HCT116 (cell line): ENCODE results near the gene MGRN1. TPM values are rescaled to one million over a fixed set of nuclear protein-coding genes. Genes with fewer than 3 reads are reported as not detected.
"Not testable (repeated sequence)": the region's sequence is repeated elsewhere in the genome, so short reads cannot be mapped to it uniquely, and the experiment has no call there.

Experiments used
- ATAC-seq: fragments of 200-7000 bp; cut with Tn5 transposase; 2 replicates; pipeline ENCODE4 v1.9.1; 2020; ENCODE audit warnings: mild to moderate bottlenecking, moderate library complexity
- BruUV-seq: library from RNA; stranded (reverse); fragments of 400-500 nt; replicated peaks from 2 replicates; lab custom pipeline; 2021; lab: Mats Ljungman, UMichigan
- CTCF ChIA-PET: fragments of 300-600 bp; sonication (Branson Sonifier 250); formaldehyde crosslinking; loops from one replicate; lab custom pipeline; 2021; ENCODE audit warnings: antibody characterized with exemption; lab: Charles Lee
- POLR2A ChIA-PET: fragments of 300-600, 350-600 bp; sonication (Branson Sonifier 250); formaldehyde crosslinking; loops from one replicate; lab custom pipeline; 2021; ENCODE audit warnings: antibody characterized with exemption; lab: Charles Lee
- RAD21 ChIA-PET, 2 experiments: fragments of 300-600 bp; sonication (Branson Sonifier 250); formaldehyde crosslinking; loops; one replicate each; lab custom pipeline; 2023; ENCODE audit warnings: low total read pairs in 2 of 2; ENCODE audit not compliant: uncharacterized antibody in 2 of 2, unreplicated experiment in 2 of 2, low non-redundant PET in 1 of 2; lab: Charles Lee
- DNase-seq: peaks from one replicate; pipeline ENCODE4 v3.0.0-alpha.2; 2010; ENCODE audit warnings: low read depth, low spot score
- H2AFZ ChIP-seq: fragments of 200-600 bp; shearing (Covaris generic), sonication (generic); 2 replicates; pipeline ENCODE4 v1.6.1; 2017; ENCODE audit warnings: low read depth, mixed run types, mixed read lengths, antibody characterized with exemption, low read length; ENCODE audit not compliant: poor library complexity, severe bottlenecking
- H3K27ac ChIP-seq: 2 replicates; pipeline ENCODE4 v1.5.1; 2012; ENCODE audit warnings: low read depth, low read length
- H3K27me3 ChIP-seq: fragments of 200-600 bp; sonication (generic); 2 replicates; pipeline ENCODE4 v1.6.1; 2016; ENCODE audit warnings: mixed run types, low read length, mixed read lengths; ENCODE audit not compliant: insufficient read depth
- H3K36me3 ChIP-seq, 2 experiments: fragments of 200-500 bp in 1 of 2; fragments of 200-600 bp in 1 of 2; sonication (Bioruptor generic) in 1 of 2; sonication (generic) in 1 of 2; 2 replicates each; pipeline versions ENCODE4 v1.5.1 to v1.6.1; 2014 to 2016; ENCODE audit warnings: low read length in 2 of 2, inconsistent platforms in 1 of 2, mixed read lengths in 1 of 2, mixed run types in 1 of 2; ENCODE audit not compliant: insufficient read depth in 2 of 2, control insufficient read depth in 1 of 2
- H3K4me1 ChIP-seq, 2 experiments: fragments of 200-600 bp in 1 of 2; sonication (generic) in 1 of 2; 2 replicates each; pipeline versions ENCODE4 v1.5.1 to v1.6.1; 2012 to 2017; ENCODE audit warnings: low read length in 2 of 2, inconsistent platforms in 1 of 2, mild to moderate bottlenecking in 1 of 2, mixed read lengths in 1 of 2, mixed run types in 1 of 2, moderate library complexity in 1 of 2; ENCODE audit not compliant: insufficient read depth in 2 of 2, control insufficient read depth in 1 of 2
- H3K4me2 ChIP-seq: fragments of 200-600 bp; sonication (generic); 2 replicates; pipeline ENCODE4 v1.6.1; 2017; ENCODE audit warnings: mixed run types, low read length, mixed read lengths
- H3K4me3 ChIP-seq, 2 experiments: fragments of 200-600 bp in 1 of 2; sonication (generic) in 1 of 2; replicated peaks in 1 of 2; 2 replicates each; pipeline ENCODE4 v1.5.1; 2011 to 2016; ENCODE audit warnings: low read length in 2 of 2, control low read depth in 1 of 2, low read depth in 1 of 2, mild to moderate bottlenecking in 1 of 2, mixed read lengths in 1 of 2, mixed run types in 1 of 2
- H3K79me2 ChIP-seq: fragments of 200-600 bp; sonication (generic); 2 replicates; pipeline ENCODE4 v1.6.1; 2017; ENCODE audit warnings: mild to moderate bottlenecking, mixed run types, low read length, moderate library complexity, mixed read lengths; ENCODE audit not compliant: insufficient read depth
- H3K9ac ChIP-seq: fragments of 200-600 bp; sonication (generic); 2 replicates; pipeline ENCODE4 v1.6.1; 2016; ENCODE audit warnings: low read length, mixed read lengths
- H3K9me2 ChIP-seq: fragments of 200-600 bp; sonication (generic), shearing (Covaris generic); 2 replicates; pipeline ENCODE4 v1.6.1; 2017; ENCODE audit warnings: mixed run types, mild to moderate bottlenecking, moderate library complexity; ENCODE audit not compliant: insufficient read depth
- H3K9me3 ChIP-seq, 2 experiments: fragments of 200-500 bp in 1 of 2; fragments of 200-600 bp in 1 of 2; sonication (Bioruptor generic) in 1 of 2; sonication (generic) in 1 of 2; 2 replicates each; pipeline ENCODE4 v1.6.1; 2014 to 2017; ENCODE audit warnings: low read length in 2 of 2, mixed read lengths in 2 of 2, inconsistent platforms in 1 of 2, low read depth in 1 of 2, mild to moderate bottlenecking in 1 of 2, mixed run types in 1 of 2, moderate library complexity in 1 of 2; ENCODE audit not compliant: control insufficient read depth in 1 of 2, insufficient read depth in 1 of 2
- H4K20me1 ChIP-seq: fragments of 200-600 bp; sonication (generic), shearing (Covaris generic); 2 replicates; pipeline ENCODE4 v1.6.1; 2017; ENCODE audit warnings: mixed run types, mild to moderate bottlenecking, moderate library complexity; ENCODE audit not compliant: insufficient read depth
- CBX3 ChIP-seq: IDR thresholded peaks from 2 replicates; pipeline ENCODE4 v1.6.1; 2012; ENCODE audit warnings: low read depth
- CTCF ChIP-seq, 3 experiments: fragments of 200-600 bp in 1 of 3; sonication (generic) in 1 of 3; IDR thresholded peaks in 2 of 3; conservative IDR thresholded peaks in 1 of 3; 2 replicates each; pipeline ENCODE4 v1.5.1; 2012 to 2017; ENCODE audit warnings: low read depth in 2 of 3, low read length in 2 of 3, antibody characterized with exemption in 1 of 3, borderline replicate concordance in 1 of 3, control low read depth in 1 of 3, mild to moderate bottlenecking in 1 of 3, mixed read lengths in 1 of 3, mixed run types in 1 of 3, moderate library complexity in 1 of 3; ENCODE audit not compliant: insufficient read depth in 1 of 3
- MAX ChIP-seq: IDR thresholded peaks from 2 replicates; pipeline ENCODE4 v1.6.1; 2012
- POLR2AphosphoS5 ChIP-seq: IDR thresholded peaks from 2 replicates; pipeline ENCODE4 v1.6.1; 2011; ENCODE audit warnings: mild to moderate bottlenecking, low read depth, low read length, moderate library complexity
- RAD21 ChIP-seq: IDR thresholded peaks from 2 replicates; pipeline ENCODE4 v1.6.1; 2012; ENCODE audit warnings: low read depth, mild to moderate bottlenecking
- YY1 ChIP-seq: IDR thresholded peaks from 2 replicates; pipeline ENCODE4 v1.6.1; 2011; ENCODE audit warnings: low read length, low read depth, moderate library complexity, mild to moderate bottlenecking; ENCODE audit not compliant: insufficient replicate concordance; ENCODE audit errors: extremely low read depth
- intact Hi-C: fragments of 100-400 bp; cut with micrococcal nuclease; formaldehyde crosslinking; loops from 2 replicates; pipeline ENCODE4 v1.10.0; 2022
- total RNA-seq: library from RNA; stranded (reverse); gene quantifications from one replicate; pipeline ENCODE4 v1.2.1, GENCODE V29; 2021; ENCODE audit not compliant: unreplicated experiment

MGRN1 gene
- total RNA-seq, 1 experiment from 2014 or later, result 50.6 TPM

GRCh38 chr16:4650443-4651074 lies 25.9 kb downstream of the MGRN1 start:
- H3K9me2 ChIP-seq, BruUV-seq, H3K27ac ChIP-seq, POLR2A ChIA-PET, H3K36me3 ChIP-seq, H3K27me3 ChIP-seq, H3K4me1 ChIP-seq, H2AFZ ChIP-seq, H3K9ac ChIP-seq, H3K4me3 ChIP-seq, H3K9me3 ChIP-seq, H4K20me1 ChIP-seq: not testable (repeated sequence)
- DNase-seq, result peak; percentile 72
- ATAC-seq, result peak; percentile 94
- TF ChIP-seq YY1, result peak; percentile 74
- peak; percentile 18; the same call in 1 of the 2 replicates for TF ChIP-seq CBX3
- peak; percentile 53; the same call in 1 of the 2 replicates for TF ChIP-seq RAD21
- 0 out of 2 replicates have a peak, but pooled peaks have one; percentile 23 for TF ChIP-seq POLR2AphosphoS5
- peak; percentile 80 to 96 (median 96) for TF ChIP-seq CTCF (IDR thresholded peaks at IDR 0.05 in 2 of 3, conservative IDR thresholded peaks at IDR 0.05 in 1 of 3; ENCODE audit: borderline replicate concordance in 1 of 3, insufficient read depth in 1 of 3, low read depth in 2 of 3, low read length in 2 of 3)
- peak; percentile 77 for TF ChIP-seq MAX
- intact Hi-C loops, result loop anchor here (10.0 kb wide), 1 partner anchor 136 kb away; no protein-coding TSS in a partner anchor
- CTCF ChIA-PET, result interaction anchor here (0.5 to 1.3 kb wide), 6 partner anchors 16 to 307 kb away, joined by 3 to 5 read pairs (median 3); partner anchors contain the start of genes MGRN1 and SEC14L5
- peaks cover 37% of the 10 kb centered on the region for H3K79me2 ChIP-seq
- H3K4me2 ChIP-seq, result peak overlapping the region; percentile 19; the same call in 1 of the 2 replicates
- RAD21 ChIA-PET, result interaction anchor here in 1 of 2 experiments (0.6 kb wide), 1 partner anchor 102 kb away, joined by 3 read pairs; no protein-coding TSS in a partner anchor
